GM21529 (cell line): ENCODE data around the gene NAPA.

Source experiments
- ATAC-seq: cut with Tn5 transposase; IDR thresholded peaks from one replicate; pipeline ENCODE4 v1.9.1; 2021; ENCODE audit not compliant: unreplicated experiment

Gene NAPA

DNA sequence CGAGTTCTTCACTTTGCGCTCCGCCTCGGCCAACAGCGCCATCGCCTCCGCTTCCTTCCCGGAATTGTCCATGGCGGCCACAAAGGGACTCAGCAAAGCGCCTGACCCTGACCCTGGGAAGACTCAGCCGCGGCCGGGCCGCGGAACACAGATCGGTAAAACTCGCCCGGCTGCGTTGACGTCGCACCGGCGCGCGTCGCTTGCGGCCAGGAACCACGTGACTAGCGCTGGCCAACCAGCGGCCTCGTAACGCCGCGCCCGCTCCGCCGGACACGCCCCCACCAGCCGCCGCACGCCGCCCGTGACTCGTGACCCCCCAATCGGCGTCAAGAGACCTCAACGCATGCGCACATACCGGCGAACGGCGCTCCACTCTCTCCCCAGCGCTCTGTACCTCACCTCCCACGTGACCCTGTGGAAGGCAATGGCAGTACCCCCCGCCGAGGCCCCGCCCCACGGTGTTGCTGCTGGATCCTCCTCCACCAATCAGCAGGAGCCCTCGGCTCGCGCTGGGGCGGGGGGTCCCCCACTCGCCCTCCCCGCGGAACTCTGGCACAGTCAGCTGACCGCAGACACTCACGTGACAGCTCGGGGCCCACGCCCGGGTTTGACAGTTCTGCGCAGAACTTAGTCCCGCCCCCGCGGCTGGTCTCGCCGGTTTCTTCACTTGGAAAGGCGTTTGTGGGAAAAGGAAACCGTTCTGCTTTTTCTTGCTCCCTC lies at the start of gene NAPA:
Gene NAPA (minus strand): TSS at position 195 of the 720 bp plus-strand sequence. CDS start 123 bp downstream, at position 72.
- peak; percentile 79 for ATAC-seq

DNA sequence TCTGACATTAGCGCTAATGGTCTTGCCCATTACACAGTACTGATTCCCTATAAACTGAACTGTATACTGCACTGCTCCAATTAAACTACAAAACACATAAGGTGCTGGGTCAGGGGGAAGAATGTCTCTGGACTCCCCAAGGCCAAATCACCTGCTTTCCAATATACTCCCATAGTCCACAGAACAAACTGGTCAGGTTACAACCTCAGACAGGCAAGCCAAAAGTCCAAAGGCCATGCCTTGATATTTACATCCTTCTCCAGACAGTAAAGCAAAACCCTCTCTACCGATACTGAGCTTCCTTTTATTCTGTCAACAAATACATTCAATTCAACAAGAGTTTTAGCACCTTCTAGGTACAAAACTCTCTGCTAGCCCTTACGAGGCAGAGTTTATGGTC lies 49.2 kb upstream of the NAPA start:
- ATAC-seq = no peak

DNA sequence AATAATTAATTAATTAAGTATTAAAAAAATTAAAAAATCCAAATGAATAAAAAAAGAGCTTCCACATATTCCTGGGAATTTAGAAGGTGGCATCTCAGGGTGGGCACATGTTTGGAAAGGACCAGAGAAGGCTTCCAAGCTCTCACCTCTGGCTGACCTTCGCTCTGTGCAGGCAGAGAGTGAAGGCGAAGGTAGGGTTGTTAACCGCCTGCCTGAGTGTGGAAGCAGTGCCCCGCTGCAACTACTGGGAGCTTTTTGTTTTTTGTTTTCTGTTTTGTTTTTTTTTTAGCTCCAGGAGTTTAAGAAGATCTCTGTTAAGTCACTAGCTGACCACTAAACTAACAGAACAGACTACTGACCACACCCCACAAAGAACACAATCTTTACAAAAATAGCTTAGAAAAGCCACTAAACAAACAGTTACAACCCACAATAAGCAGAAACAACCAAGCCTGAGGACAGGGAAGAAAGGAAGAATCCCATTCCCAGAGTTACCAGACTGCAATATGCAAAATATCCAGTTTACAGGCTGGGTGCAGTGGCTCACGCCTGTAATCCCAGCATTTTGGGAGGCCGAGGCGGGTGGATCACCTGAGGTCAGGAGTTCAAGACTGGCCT lies 46.7 kb upstream of the NAPA start:
- no peak for ATAC-seq

DNA sequence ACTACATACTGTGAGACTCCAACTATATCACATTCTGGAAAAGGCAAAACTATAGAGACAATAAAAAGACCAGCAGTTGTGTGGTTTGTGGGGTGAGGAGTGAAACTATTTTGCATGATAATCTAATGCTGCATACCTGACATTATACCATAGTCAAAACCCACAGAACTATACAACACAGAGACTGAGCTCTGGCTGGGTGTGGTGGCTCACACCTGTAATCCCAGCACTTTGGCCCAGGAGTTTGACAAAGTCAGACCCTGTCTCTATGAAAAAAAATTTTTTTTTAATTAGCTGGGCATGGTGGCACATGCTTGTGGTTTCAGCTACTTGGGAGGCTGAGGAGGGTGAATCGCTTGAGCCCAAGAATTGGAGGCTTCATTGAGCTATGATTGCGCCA lies 46.1 kb upstream of the NAPA start:
- no peak for ATAC-seq

DNA sequence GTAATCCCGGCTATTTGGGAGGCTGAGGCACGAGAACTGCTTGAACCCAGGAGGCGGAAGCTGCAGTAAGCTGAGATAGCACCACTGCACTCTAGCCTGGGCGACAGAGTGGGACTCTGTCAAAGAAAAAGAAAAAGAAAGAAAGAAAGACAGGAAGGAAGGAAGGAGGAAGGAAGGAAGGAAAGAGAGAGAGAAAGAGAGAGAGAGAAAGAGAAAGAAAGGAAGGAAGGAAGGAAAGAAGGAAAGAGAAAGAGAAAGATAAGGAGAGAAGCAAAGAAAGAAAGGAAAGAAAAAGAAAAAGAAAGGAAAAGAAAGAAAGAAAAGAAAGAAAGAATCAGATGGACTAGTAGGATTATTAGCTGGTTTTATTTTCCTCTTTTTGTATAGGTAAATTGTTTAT lies 35.3 kb upstream of the NAPA start:
- ATAC-seq = no peak

DNA sequence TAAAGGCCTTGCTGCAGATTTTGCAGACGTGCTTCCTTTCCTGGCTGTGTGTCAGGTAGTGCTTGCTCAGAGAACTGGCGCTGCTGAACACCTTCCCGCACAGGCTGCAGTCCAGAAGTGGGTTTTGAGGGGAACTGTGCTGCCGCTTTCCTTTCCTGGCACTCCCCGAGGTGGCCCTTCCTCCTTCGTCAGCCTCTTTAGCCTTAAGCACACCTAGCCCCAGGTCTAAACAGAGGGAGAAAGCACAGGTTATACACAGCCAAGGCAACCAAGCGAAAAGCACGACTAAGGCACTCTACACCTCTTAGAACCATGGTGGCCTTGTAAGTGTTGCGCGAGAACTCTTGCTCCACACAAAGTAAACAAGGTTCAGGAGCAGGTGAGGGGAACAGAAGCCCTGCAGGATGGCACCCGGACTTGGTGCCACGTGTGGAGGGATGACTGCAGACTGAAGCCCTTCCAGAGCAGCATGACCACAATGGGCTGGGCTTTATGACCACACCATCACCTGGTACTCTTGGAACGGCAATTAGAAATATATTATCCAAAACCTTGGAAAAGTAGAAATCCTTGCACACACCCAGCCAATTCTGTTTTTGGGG lies 34.5 kb upstream of the NAPA start:
- ATAC-seq = no peak

DNA sequence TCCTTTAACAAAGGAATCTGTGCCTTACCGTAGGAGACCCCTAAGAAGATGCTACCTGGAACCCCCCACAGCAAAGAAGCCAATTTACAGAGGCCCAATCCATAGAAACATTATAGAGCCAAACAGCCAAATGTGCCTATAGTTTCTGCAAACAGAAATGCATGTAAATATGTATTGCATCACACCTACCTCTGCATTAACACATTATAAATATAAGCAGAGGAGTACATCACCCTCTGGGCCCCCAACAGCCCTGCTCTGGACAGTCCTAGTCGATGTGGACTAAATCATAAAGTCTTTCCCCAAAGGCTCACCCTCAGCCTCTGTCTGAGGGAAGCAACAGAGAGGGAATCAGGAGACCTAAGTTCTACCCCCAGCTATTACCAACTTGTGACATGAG lies 32.3 kb upstream of the NAPA start:
- no peak for ATAC-seq

DNA sequence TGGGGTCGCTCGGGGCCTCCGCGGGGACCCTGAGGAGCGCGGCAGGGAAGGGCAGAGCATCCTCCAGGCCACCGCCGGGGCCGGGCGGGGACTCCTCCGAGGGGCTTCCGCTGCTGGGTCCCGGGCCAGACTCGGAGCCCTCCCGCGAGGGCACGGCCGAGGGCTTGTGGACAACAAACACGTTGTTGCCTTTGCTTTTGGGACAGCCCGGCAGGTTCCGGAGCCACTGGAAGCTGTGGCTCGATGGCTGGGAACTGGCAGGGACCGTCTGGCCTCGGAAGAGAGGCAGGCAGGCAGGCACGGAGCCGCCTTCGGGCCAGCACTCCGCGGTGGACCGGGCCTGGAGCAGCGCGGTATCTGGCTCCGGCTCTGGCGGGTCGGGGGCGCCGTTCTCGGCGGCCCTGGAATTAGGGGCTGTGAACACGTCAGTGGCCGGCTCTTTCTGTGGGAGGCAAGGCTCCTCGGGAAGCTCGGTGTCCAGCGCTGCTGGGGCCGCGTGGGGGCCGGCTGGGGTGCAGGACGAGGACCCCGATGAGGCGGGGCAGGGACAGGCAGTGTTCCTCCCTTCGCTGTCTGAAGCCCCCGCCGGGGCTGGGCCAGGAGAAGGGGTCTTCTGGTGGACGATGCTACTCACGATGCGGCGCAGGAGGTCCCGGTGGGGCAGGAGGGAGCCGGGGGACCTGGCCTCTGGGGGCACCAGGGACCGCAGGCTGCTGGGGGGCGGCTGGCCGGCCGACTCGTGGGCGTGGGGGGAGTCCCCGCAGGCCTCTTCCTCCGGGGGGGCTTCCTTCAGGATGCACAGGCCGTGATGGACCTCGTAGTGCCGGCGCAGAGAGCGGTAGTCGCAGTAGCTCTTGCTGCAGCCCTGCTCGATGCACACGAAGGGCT lies 30.4 kb upstream of the NAPA start:
- ATAC-seq = no peak

DNA sequence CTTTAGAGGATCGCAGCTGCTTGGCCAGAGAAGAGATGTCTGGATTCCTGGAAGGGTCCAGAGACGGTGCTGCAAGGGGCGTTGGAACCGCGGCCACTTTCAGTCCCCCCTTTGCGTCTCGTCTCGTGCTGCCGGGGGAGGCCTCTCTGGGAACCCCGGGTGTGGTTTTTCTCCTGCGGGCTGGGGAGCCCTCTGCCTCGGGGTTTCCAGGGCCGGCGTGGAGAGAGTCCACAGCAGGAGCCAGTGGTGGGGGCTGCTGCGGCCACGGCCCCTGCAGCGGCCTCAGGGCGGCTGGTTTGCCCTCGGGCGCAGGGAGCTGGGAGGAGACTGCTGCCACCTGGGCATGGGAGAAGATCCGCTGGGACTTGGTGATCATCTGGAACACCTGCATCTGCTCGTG lies 29.6 kb upstream of the NAPA start:
- ATAC-seq = no peak

DNA sequence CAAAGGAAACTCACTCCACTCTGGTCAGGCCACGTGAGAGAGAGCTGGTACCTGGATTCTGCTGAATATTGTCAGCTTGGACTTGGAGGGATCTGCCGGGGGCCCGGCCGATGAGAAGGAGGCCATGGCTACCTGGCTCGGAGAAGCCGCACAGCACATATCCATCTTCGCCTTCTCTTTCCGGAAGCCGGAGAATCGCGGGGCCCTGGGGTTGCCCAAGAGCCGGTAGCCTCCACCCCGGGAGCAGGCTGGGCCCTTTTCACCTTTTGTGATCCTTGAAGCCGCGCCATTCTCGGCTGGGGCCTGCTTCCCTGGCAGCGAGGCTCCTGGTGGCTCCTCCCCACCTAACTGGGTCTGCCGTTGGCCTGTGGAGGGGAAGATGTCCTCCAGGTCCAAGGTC lies 29.2 kb upstream of the NAPA start:
- no peak for ATAC-seq

DNA sequence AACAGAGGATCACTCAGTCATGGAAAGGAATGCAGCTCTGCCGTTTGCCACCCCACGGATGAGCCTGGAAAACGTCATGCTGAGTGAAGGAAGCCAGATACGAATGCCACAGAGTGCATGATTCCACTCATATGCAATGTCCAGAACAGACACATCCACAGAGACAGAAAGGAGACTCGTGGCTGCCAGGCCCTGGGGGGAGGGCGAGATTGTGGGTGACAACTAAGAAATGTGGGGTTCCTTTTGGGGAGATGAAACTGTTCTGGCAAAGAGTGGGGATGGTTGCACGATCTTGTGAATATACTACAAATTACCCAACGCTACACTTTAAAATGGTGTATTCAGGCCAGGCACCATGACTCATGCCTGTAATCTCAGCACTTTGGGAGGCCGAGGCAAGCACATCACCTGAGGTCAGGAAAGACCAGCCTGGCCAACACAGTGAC lies 27.2 kb upstream of the NAPA start:
- ATAC-seq = no peak

DNA sequence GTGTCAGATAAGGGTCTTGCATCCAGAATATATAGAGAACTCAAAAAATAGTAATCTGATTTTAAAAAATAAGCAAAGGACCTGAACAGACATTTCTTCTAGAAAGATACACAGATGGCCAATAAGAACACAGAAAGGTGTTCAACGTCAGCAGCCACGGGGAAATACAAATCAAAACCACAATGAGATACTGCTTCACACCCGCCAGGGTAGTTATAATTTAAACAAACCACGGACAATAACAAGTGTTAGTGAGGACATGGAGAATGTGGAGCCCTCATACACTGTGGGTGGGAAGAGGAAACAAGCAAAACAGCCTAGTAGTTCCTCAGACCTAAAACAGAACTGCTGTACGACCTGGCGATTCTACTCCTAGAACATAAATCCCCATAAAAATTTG lies 26.7 kb upstream of the NAPA start:
- no peak for ATAC-seq

DNA sequence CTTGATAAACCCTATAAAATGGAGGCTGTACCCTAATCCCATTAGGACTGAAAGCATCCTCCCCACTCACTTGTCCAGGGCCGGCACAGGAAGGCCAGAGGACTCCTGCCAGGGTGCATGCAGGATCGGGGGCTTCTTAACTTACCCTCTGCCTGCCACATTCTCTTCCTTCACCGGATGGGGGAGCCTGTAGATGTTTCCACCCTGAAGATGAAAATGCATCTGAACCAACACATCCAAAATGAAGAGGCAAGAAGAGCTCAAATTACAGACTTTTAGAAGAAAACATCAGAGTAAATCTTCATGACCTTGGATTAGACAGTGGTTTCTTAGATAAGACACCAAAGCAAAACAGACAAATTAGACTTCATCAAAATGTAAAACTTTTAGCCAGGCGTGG lies 25.9 kb upstream of the NAPA start:
- no peak for ATAC-seq

DNA sequence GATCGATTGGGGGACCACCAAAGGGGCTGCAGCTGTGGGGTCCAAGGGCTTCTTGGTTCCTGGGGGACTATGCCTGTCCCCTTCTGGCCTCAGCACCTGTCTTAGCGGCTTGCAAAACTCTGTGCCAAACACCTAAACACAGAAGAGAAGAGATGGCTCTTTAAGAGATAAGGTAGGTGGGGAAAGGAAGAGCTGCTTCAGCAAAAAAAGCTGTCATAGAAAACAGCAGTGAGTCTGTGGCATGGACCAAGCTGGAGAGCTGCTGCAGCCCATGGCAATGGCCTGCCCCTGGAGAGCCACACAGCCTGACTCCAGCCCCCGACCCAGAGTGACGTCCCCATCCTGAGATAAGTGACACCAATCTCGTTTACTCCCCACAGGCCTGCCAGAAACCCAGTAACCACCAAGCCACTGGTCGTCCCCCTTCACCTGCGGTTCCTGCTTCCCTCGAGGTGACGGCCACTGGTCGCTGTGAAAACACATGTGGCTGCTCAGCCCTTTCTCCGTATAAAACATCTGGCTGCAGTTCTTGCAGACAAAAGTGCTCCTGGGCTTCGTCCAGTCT lies 25.0 kb upstream of the NAPA start:
- ATAC-seq = no peak

DNA sequence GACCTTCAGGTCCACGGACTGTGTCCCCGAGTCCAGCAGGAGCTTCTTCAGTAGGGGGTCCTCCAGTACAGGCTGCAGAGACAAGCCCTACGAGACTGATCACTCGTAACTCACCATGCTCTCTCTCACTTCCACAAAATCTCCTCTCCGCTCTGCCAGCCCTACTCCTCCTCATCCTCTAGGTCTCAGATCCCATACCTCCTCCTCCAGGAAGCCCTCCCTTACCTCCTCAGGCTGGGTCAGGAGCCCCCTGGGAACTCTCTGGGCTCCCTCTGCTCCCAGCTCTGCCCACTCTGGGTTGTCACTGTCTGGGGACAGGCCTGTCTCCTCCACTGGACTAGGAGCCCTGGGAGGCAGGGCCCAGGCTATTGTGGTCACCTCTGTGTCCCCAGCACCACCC lies 23.9 kb upstream of the NAPA start:
- ATAC-seq = no peak

DNA sequence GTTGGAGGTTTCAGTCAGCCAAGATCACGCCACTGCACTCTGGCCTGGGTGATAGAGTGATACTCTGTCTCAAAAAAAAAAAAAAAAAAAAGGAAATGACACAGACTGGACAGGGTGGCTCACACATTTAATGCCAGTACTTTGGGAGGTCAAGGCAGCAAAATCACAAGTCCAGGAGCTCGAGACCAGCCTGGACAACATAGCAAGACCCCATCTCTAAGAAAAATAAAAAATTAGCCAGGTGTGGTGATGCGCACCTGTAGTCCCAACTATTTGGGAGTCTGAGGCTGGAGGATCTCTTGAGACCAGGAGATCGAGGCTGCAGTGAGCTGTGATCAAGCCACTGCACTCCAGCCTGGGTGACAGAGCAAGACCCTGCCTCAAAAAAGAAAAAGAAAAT lies 22.6 kb upstream of the NAPA start:
- ATAC-seq = no peak

DNA sequence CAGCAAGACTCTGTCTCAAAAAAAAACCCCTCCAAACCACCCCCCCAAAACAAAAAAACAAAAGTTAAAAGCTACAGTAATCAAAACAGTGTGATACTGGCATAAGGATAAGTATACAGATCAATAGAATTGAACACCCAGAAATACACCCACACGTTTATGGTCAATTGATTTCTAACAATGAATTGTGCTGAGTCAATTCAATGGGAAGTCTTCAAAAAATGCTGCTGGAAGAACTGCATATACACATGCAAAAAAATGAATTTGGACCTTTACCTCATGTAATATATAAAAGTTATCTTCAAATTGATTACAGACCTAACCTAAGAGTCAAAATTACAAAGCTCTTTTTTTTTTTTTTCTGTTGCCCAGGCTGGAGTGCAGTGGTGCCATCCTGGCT lies 19.8 kb upstream of the NAPA start:
- no peak for ATAC-seq

DNA sequence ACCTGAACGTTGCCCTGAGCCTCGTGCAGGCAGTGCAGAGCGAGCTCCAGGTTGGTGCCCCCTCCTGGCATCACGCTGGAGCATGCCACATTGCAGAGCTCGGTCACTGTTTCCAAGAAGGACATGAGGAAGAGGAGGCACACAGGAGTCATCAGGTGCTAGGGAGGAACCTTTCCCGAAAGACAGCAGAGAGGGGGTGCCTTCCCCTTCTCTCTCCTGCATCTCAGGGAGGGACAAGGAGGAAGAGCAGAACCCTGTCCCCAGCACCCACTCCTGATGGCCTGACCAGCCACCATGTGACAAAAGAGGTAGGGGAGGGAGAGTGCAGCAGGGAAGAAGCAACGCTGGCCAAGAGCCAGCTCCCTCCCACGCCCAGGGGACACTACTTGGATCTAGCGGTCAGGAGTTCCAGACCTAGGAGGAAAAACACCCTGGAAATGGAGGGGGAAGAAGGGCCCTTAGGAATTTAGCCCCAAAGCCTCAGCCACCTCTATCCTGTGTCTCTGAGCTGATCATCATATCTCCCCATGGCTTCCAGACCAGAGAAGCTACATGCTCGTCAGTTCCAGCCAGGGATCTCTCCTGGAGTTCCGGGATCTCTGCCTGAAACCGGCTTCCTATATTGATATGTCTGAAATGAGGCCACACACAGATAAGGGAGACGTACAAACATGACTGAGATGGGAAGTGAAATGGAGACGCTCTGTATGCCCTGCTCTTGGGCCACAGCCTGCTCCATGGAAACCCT lies 17.0 kb upstream of the NAPA start:
- no peak for ATAC-seq

DNA sequence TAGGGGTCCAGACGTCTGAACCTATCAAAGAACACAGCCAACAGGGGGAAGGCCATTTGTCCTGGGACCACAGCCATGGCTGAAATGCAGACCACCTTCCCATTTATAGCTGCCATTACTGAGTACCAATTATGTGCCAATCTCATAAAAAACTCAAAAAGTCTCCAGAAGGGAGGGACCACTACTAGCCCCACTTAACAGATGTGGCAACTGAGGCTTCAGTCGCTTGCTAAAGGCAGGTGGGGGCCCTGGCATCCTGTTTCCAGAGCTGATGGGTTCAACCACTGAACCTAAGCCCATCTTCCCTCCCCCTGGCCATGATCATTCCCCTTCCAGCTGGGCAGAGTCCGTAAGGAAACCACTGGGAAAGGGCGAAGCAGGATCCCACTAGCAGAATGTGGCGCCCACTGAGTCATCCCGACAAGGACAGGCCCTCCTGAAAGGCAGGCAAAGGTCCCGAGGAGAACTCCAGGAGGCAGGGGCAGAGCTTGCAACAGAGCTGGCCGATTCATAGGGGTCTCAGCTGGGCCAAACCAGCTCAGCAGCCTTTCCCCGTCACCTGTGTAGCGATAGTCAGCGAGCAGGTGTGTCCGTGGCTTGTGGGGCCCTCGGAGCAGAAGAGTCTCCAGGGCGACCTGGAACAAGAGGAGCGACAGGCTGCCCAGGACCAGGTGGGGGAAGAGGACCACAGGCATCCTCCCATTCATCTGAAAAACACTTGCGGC lies 14.3 kb upstream of the NAPA start:
- no peak for ATAC-seq

DNA sequence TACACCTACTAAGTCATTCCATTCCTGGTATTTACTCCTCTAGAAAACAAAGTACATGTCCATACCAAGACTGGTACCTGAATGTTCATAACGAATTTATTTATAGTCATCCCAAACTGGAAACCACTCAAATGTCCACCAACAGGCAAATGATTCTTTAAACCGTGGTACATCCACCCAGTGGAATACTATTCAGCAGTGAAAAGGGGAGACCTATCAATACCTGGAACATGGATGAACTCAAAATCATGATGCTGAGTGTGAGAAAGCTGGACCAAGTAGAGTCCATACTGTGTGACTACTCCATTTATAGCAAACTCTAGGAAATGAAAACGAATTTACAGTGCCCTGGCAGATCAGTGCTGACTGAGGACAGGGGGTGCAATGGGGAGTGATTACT lies 11.9 kb upstream of the NAPA start:
- no peak for ATAC-seq
